ENCODE results near the gene ZNF101.

GRCh38 chr19:19687090-19687489 lies 18.5 kb downstream of the ZNF101 start:
- TF ChIP-seq EZH2 (IDR thresholded peaks at IDR 0.05) = no peak
- no peak for TF ChIP-seq POLR2AphosphoS5 (IDR thresholded peaks at IDR 0.05; ENCODE audit: borderline replicate concordance, low read depth, low read length)
- TF ChIP-seq FOXP2 (optimal IDR thresholded peaks at IDR 0.05; ENCODE audit: control extremely low read depth, extremely low read length, insufficient read depth) = no peak

All from SK-N-MC (cell line).